HL-60 (cell line): ENCODE results near the gene BAG2.

Source experiments
- GABPA ChIP-seq: IDR thresholded peaks from 2 replicates; pipeline ENCODE4 v1.6.1; 2012; ENCODE audit warnings: low read depth
- POLR2AphosphoS5 ChIP-seq: IDR thresholded peaks from 2 replicates; pipeline ENCODE4 v1.6.1; 2012; ENCODE audit warnings: low read depth
- SPI1 ChIP-seq: IDR thresholded peaks from 2 replicates; pipeline ENCODE4 v1.6.1; 2012; ENCODE audit warnings: low read depth, mild to moderate bottlenecking, borderline replicate concordance
- TF ChIP-seq, protein P1 (sequence below): IDR thresholded peaks from one replicate; pipeline ENCODE4 v1.5.1; 2011; ENCODE audit warnings: low read length, control low read depth, inconsistent platforms; ENCODE audit not compliant: insufficient read depth

DNA sequence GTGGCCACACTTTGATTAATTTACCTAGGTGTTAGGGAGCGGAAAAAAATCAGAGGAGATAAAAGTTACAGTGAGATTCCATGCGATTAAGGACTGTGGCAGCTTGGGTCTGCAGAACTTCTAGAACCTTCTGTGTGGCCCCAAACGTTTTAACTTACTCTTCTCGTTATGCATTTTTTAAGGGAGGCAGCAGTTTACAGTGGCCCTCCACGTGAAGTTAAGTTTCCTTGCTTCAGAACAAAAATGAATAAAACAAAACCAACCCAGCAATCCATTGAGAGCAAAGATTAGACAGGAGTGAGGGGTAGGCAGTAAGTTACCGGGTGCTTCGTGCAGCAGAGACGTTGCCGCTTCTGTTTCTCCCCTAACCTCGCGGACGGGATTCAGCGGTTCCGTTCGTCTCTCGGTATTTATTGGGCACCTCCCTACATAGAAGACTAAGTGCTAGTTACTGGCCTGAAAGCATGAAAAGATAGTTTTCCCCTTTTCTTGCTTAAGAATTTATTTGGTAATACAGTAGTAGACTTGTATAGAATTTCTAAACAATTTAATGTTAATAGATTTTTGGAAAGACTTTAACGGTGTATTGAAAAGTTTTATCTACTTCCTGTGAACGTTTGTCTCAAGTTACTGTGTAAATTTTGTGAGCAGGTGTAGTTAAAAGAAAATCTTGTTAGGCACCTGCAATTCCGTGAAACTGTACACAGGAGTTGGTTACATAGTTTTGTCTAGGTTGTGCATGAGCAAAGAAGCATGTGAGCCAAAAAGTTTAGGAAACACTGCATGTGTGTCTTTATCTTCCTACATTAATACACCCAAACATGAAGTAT, 1.1 kb downstream of the BAG2 start:
- TF ChIP-seq, protein P1, sequence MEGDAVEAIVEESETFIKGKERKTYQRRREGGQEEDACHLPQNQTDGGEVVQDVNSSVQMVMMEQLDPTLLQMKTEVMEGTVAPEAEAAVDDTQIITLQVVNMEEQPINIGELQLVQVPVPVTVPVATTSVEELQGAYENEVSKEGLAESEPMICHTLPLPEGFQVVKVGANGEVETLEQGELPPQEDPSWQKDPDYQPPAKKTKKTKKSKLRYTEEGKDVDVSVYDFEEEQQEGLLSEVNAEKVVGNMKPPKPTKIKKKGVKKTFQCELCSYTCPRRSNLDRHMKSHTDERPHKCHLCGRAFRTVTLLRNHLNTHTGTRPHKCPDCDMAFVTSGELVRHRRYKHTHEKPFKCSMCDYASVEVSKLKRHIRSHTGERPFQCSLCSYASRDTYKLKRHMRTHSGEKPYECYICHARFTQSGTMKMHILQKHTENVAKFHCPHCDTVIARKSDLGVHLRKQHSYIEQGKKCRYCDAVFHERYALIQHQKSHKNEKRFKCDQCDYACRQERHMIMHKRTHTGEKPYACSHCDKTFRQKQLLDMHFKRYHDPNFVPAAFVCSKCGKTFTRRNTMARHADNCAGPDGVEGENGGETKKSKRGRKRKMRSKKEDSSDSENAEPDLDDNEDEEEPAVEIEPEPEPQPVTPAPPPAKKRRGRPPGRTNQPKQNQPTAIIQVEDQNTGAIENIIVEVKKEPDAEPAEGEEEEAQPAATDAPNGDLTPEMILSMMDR = no peak
- TF ChIP-seq POLR2AphosphoS5 (no peak), SPI1 (no peak), GABPA (no peak)
